ENCODE measurements around the gene VKORC1L1.
"Not testable (repeated sequence)": the region's sequence is repeated elsewhere in the genome, so short reads cannot be mapped to it uniquely, and the experiment has no call there.

Gene VKORC1L1

DNA sequence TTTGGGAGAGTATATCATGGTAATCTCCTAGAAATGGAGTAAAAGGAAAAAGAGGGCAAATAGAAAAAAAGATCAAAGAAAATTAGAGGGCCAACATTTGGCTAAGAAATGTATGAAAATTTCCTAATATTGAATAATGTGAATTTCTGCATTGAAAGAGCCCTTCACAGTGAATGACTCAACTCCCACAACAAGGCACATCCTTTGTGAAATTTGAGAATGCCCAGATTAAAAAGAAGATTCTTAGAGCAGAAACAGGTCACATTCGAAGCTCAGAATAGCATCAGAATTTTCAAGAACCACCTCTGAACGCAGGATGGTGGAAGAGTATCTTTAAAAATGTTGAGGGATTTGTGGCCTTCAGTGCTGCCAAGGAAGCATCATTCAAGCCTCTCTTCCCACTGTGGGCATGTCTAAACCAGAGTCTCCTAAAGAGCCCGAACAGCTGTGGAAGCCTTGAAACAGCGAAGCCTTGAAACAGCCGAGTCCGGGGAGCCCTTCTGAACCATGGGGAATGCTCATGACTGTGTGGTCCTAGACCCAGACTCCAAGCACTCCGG, 65.5 kb downstream of the VKORC1L1 start:
- DNase-seq (ENCODE audit: low spot score): no peak

- not testable (repeated sequence) for DNase-seq (ENCODE audit: low spot score)
Measured at GRCh38 chr7:65945787-65946186, 72.9 kb downstream of the VKORC1L1 start.

- DNase-seq (ENCODE audit: low spot score): no peak
Measured at GRCh38 chr7:65946904-65947303, 74.0 kb downstream of the VKORC1L1 start.

DNA sequence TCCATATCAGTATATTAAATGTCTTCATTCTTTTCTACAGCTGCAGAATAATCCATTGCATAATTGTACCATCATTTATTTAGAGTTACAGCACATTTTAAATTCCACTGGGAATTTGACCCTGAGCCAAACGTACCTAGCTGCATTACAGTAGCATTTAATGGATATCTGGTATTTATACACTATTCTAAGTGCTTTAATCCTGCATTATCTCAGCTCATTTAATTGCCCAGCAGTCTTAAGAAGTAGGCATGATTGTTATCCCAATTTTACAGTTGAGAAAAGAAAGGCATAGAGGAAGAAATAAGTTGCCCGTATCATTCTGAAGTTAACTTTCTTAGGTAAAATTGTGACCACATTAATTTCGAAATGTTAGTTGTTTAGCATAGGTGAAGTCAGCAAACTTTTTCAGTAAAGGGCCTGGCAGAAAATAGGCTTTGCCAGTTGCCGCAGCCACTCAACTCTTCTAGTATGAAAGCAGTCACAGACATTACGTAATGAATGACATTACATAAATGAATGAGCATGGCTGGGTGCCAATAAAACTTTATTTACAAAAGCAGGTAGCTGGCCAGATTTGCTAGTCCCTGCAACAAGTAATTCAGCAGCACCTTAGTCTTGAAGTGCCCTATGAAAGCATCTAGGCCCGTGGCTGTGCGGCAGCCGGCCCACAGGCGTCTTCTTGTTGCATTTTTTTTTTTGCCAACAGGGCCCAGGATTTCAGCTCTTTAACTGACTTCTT, 79.1 kb downstream of the VKORC1L1 start:
- DNase-seq (ENCODE audit: low spot score): no peak

DNA sequence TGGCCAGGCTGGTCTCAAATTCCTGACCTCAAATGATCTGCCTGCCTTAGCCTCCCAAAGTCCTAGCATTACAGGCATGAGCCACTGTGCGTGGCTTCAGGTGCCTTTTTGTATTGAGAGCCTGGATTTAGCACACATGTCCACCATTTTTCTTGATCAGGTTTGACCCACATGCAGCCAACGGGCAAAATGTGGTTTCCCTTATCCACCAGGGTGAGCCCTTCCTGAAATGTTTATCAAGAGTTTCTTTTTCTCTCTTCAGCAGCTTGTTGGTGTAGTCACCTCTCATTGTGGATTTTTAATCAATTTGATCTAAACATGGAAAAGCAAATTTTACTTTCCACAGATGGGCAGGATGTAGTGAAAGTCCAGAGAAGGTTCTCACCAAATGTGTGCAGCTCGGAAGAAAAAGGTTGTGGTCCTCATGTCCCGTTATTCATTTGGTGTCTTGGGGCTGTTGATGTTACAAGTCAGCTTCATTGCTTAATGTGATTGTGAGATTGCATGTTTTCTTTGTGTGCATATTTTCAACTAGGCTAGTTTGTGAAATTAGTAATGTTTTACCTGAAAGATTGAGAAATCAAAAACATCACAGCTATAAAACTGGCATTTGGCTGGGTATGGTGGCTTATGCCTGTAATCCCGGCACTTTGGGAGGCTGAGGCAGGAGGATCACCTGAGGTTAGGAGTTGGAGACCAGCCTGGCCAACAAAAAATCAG, 80.3 kb downstream of the VKORC1L1 start:
- DNase-seq (ENCODE audit: low spot score): no peak

DNA sequence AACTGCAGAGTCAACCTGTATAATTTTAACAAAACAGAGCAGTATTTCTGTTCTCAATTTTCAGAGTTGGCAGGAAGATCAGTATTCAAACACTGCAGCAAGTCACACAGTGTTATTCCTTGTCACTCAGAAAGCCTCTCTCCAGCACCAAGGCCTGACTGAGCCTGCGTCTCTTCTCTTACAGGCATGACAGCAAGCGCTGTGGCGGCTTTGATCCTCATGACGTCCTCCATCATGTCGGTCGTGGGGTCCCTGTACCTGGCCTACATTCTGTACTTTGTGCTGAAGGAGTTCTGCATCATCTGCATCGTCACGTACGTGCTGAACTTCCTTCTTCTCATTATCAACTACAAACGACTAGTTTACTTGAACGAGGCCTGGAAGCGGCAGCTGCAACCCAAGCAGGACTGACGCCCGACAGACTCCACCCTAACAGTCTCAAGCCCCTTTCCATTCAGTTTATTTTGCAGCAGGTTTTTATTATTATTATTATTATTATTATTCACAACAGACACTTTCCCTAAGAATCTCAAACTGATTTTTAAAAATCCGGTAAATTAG, 81.1 kb downstream of the VKORC1L1 start:
- no peak for DNase-seq (ENCODE audit: low spot score)

- no peak for DNase-seq (ENCODE audit: low spot score)
Measured at GRCh38 chr7:65955718-65956117, 82.8 kb downstream of the VKORC1L1 start.

GRCh38 chr7:65960351-65961074, 87.6 kb downstream of the VKORC1L1 start:
- no peak for DNase-seq (ENCODE audit: low spot score)

DNA sequence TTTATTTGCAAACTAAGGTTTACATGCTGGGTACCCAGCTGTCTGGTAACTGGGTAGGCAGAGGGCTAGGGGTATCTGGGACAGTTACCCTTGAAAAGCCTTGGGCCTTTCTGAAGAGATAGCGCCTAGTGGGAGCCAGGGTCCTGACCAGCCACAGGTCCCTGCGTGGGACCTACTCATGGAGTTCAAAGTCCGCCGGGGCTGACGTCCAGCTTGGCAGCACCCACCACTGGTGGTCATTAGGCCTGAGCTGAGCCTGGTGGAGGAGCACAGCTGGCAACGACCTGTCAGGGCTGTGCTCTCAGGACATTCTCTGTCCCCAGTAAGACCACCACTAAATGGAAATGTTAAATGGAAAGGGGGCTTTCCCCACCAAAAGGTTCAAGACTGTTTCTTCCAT, 89.2 kb downstream of the VKORC1L1 start:
- DNase-seq (ENCODE audit: low spot score): no peak

DNA sequence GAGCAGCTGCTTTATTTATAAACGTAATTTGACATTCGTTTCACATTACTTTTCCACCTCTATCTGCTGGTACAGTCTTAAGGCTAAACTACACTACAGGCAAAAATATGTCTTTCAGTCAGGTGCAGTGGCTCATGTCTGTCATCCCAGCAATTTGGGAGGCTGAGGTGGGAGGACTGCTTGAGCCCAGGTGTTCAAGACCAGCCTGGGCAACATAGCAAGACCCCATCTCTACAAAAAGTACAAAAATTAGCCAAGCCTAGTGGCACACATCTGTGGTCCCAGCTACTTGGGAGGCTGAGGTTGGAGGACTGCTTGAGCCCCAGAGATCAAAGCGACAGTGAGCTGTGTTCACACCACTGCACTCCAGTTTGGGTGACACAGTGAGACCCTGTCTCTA, 91.8 kb downstream of the VKORC1L1 start:
- not testable (repeated sequence) for DNase-seq (ENCODE audit: low spot score)

DNA sequence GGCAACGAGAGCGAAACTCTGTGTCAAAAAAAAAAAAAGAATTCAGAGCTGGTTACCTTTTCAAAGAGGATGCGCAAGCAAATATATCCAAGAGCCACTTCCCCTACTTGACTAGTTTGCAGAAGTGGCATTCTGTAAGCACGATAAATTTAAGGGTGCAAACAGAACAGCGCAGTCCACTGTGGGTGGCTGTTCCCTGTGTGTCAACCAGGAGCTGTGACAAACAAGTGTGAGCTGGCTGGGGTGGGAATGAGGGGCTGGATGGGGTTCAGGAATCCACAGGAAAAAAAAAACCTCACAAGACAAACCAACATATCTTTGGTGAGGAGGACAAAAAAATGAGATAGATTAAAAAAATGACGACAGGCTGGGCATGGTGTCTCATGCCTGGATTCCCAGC, 93.3 kb downstream of the VKORC1L1 start:
- no peak for DNase-seq (ENCODE audit: low spot score)

GRCh38 chr7:65967361-65968155, 94.7 kb downstream of the VKORC1L1 start:
- no peak for DNase-seq (ENCODE audit: low spot score)

- DNase-seq (ENCODE audit: low spot score): no peak
Measured at GRCh38 chr7:65968256-65969185, 95.6 kb downstream of the VKORC1L1 start.

DNA sequence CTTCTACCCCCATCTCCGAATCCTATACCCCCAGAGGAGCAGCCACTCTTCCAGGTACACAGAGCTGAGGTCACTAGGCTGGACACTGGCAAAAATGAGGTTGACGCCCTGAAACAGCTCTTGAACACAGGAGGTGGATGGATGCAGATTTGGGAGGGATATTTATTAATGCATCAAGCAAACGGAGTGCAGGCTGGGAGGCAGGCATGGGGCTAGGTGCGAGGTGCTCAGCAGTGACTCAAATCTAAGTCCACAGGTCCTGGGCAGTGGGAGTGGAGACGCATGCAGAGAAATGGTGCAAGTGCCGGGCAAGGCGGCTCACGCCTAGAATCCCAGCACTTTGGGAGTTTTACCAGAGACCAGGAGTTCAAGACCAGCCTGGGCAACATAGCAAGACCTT, 98.1 kb downstream of the VKORC1L1 start:
- DNase-seq (ENCODE audit: low spot score): no peak

DNA sequence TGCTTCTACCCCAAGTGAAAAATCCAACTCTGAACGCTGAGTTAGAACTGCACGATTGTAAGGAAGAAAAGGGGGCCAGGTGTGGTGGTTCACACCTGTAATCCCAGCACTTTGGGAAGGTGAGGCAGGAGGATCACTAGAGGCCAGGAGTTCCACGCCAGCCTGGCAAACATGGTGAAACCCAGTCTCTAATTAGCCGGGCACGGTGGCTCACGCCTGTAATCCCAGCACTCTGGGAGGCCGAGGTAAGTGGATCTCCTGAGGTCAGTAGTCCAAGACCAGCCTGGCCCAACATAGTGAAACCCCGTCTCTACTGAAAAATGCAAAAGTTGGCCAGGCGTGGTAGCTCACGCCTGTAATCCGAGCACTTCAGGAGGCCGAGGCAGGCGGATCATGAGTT, 100.1 kb downstream of the VKORC1L1 start:
- no peak for DNase-seq (ENCODE audit: low spot score)

DNA sequence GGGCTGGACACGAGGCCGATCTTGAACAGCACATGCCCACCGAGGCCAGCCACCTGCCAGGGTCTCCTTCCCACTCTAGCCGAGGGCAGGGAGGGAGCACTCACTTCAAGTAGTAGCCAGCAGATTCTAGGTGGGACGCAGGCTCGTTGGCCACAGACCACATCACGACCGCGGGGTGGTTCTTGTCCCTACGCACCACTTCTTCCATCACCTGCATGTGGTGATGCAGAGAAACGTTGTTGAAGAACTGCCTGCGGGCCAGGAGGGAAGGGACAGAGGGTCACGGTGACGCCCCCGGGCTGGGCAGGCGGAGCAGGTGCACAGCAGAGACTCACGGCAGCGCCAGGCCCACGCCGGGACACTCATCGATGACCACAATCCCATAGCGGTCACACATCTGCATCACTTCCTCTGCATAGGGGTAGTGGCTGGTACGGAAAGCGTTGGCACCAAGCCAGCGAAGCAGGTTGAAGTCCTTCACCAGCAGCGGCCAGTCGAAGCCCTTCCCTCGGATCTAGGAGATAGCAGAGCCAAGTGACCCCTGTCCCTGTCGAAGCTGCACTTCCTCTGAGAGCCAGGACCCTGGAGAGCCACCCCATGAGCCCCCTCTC, 101.4 kb downstream of the VKORC1L1 start:
- no peak for DNase-seq (ENCODE audit: low spot score)

- no peak for DNase-seq (ENCODE audit: low spot score)
Measured at GRCh38 chr7:65974876-65975275, 102.0 kb downstream of the VKORC1L1 start.

- no peak for DNase-seq (ENCODE audit: low spot score)
Measured at GRCh38 chr7:65975814-65976445, 103.1 kb downstream of the VKORC1L1 start.

DNA sequence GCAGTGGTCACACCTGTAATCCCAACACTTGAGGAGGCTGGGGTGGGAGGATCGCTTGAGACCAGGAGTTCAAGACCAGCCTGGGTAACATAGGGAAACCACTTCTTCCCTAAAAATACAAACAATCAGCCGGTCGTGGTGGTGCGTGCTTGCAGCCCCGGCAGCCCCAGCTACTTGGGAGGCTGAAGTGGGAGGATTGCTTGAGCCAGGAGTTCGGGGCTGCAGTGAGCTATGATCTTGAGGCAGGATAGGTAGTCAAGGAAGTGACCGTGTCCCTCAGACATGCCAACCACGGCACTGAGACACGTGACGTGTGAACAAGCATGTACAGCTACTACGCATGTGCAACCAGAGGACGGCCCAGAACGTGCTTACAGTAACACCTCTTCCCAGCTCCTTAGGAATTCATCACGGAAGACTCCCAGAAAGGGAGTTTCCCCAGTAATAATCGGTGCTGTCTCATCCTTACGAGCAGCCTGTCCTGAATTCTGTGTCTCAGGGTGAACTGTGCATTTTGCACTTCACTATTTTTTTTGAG, 103.9 kb downstream of the VKORC1L1 start:
- DNase-seq (ENCODE audit: low spot score): no peak

Data from germinal center (tissue), 1 donor.